Activated CD4-positive, alpha-beta T cell treated with anti-CD3 and anti-CD28 coated beads for 48 hours (primary cell): ENCODE data around the gene NADSYN1.
"Not testable (repeated sequence)": the region's sequence is repeated elsewhere in the genome, so short reads cannot be mapped to it uniquely, and the experiment has no call there.

Experiments used
- DNase-seq: peaks from one replicate; pipeline ENCODE4 v3.0.0-alpha.2; 2020

NADSYN1 gene

DNA sequence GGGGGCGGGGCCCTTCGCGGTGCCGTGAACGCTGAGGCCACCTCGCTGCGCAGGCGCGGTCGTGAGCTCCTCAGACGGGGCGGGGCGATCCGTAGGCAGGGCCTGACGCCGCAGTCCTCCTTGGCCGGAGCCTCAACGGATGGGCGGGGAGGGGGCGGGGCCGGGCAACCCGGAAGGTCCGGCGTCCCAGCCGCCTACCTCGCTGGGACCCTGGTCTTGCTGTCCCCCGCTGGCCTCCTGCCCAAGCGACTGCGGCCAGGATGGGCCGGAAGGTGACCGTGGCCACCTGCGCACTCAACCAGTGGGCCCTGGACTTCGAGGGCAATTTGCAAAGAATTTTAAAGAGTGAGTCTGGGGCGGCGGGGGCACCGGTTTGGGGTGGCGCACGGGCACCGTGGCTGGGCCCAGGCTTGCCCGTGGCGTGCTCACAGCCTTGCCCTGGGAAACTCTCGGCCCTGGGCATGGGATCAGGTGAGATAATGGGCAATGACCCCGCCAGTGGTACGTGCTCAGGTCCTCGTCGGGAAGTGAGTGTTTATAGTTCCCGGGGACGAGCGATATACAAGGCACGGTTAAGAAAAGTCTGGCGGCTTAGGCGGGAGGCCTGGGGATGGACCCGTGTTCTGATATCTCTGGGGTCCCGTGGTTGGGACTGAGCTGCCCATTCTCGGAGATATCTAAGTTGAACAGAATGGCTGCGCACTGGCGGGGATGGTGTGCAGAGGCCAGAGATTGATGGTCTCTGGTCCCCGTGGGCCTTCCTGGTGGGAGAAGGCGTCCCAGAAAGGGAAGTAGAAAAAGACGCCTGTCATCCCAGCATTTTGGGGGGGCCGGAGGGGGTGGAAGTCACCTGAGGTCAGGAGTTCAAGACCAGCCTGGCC, at the start of gene NADSYN1:
NADSYN1 (plus strand) TSS at position 167 of the 881 bp plus-strand sequence; CDS start at position 261, 94 bp downstream.
- peak; percentile 96 for DNase-seq

- DNase-seq, result no peak
Measured at GRCh38 chr11:71404209-71404608, 48.8 kb upstream of the NADSYN1 start.

GRCh38 chr11:71406681-71407080, 46.3 kb upstream of the NADSYN1 start:
- DNase-seq, result no peak

DNA sequence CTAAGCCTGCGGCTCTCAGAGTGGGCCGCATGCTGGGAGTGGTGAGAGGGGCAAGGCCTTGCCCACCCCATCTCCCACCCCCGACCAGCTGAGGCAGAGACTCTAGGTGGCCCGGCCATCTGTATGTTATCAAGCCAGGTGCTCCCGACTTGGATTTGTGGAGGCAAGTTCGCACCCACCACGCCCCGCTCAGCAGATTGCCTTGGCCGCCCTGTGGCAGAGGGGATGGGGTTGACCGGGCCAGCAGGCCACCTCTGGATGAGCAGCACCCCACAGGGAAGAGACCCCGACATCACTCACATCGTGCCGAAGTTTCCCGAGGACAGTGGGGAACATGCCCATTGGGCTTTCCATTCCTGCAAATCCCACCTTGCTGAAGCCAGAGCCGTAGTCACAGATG, 45.6 kb upstream of the NADSYN1 start:
- DNase-seq, result no peak

DNA sequence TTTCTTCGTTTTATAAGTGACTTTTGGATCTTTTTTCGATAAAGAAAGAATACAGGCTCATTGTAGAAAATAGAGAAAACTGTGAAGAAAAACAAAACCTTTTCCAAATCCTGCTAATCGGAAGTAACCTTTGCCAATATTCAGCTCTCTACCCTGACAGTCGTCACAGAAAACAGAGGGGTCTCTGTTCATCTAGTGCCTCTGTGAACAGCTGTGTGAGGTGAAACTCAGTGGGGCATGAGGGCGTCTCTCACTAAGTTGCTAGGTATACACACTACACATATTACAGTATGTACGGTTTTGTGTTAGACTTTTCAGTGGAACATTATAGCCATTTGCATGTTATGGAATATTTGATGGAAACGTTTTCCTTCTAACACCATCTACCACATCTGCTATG, 44.2 kb upstream of the NADSYN1 start:
- no peak for DNase-seq

GRCh38 chr11:71410363-71410966, 42.5 kb upstream of the NADSYN1 start:
- DNase-seq, result no peak

DNA sequence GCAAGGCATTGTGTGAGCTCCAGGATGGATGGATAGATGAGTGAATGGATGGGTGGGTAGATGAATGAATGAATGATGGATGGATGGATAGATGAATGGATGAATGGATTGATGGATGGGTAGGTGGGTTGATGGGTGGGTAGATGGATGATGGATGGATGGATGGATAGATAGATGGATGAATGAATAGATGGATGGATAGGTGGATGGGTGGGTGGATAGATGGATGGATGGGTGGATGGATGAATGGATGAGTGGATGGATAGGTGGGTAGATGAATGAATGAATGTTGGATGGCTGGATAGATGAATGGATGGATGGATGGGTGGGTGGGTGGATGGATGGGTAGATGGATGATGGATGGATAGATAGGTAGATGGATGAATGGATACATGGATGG, 38.4 kb upstream of the NADSYN1 start:
- no peak for DNase-seq

GRCh38 chr11:71418643-71419042, 34.4 kb upstream of the NADSYN1 start:
- DNase-seq, result peak; percentile 32

- peak; percentile 47 for DNase-seq
Measured at GRCh38 chr11:71420455-71421241, 32.4 kb upstream of the NADSYN1 start.

DNA sequence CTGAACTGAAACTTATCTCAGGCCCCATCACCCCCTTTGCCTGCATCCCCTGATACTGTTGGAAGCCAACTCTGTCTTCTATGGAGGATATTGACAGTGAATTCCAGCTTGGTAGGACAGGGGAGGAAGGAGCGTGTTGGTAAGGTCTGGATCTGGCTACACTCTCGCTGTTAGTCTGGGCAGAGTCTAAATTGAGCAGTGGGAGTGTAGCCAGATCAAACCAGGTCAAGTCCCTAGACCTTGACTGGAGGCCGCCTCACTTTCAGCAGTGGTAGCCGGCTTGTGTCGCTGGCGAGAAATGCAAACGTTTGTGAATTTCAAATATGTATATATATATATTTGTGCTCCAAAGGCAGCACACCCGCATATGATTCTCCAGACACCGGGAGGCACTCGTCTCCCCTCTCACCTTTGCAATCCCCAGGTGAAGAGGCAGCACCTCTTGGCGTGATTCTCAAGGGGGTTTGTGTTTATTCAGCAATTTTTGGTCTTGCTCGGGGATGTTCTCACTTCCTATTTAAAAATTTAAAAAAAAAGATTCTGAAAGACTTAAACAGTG, 31.5 kb upstream of the NADSYN1 start:
- no peak for DNase-seq

GRCh38 chr11:71422318-71422717, 30.7 kb upstream of the NADSYN1 start:
- not testable (repeated sequence) for DNase-seq

DNA sequence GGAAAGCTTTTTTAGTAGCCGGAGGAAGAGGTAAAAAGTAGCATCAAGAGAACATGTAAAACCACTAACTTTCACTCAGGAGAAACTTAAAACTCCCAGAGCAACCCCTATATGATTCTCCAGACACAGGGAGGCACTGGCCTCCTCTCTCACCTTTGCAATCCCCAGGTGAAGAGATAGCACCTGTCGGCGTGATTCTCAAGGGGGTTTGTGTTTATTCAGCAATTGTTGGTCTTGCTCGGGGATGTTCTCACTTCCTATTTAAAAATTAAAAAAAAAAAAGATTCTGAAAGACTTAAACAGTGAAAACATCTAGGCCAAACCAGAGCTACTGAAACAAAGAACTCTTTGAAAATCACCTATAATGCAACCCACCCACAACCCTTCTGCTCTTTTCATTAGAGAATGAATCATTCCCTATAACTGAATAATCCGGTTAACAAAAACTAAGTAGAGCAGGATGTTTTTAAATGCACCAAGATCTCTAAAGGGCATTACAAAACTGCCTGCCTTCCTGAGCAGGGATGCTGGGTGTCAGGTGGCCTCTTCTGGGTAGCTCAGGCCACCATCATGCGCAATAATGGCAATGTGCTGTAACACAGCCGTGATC, 29.7 kb upstream of the NADSYN1 start:
- no peak for DNase-seq

GRCh38 chr11:71425409-71425808, 27.6 kb upstream of the NADSYN1 start:
- no peak for DNase-seq

DNA sequence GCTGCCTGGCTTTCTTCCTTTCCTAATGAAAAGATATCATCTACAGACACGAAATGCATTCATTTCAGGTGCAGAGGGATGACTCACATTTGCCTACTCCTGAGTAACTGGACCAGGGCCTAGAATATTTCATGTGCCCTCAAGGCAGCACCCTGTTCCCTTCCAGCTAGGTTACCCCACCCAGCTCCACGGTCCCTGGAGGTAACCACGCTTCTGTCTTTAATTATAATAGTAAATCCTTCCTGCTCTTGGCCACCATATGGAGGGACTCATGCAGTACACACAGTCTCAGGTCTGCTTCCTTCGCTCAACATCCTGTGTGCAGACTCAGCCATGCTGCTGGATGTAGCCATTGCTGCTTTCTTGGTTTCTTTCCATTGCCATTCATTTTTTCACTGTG, 27.1 kb upstream of the NADSYN1 start:
- peak; percentile 13 for DNase-seq

DNA sequence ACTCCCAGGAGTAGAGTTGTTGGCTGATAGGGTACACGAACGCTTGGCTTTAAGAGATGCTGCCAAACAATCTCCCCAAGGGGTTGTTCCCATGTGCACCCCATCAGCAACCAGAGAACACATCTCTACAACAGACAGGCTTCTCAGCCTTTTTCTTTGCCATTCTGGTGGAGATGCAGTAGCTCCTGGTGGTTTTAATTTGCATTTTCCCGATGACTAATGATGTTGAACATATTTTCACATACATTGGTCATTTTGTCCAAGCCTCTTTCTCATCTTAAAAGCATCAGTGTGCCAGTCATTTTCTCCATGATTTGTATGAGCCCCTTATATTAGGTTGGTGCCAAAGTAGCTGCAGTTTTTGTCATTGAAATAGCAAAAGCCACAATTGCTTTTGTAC, 26.6 kb upstream of the NADSYN1 start:
- DNase-seq, result no peak

DNA sequence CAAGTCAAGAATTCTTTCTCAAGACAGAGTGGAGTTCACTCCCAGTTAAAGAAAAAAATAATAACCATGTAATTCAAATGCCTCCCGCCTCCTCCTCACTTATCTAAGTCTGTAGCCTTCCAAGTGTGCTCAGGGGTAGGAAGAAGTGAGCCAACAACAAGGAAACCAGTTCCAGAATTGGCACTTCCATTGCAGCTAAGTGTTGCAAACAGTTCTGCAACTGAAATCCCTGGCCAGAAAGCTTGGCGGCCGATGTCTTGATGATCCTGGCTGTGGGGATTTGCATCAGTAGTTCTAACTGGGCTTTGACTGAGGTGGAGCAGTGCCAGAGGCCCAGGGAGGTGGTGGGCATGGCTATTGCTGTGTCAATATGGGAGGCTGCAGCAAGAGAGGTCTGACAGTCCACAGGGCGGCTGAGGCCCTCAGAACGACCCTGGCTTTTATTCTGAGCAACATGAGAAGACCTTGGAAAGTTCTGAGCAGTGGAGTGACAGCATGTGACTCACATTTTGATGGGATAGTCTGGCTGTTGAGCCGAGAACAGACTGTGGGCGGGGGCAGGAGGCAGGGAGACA, 24.1 kb upstream of the NADSYN1 start:
- no peak for DNase-seq

DNA sequence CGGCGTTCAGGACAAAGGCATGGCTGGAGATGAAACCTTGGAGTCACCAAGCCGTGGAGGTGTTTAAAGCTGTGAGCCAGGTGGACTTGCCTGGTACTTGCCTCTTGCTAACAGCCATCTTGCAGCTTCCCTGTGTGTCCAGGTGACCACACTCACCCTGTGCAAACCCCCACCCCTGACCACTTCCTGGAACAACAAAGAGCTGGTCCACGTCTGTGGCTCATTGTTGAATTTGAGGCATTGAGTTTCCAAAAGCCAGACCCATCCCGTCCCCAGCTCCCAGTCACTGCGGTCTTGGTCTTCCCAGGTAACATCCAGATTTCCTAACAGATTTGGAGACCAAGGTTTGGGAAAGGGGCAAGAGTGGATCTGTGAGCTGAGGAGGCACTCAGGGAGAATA, 23.3 kb upstream of the NADSYN1 start:
- no peak for DNase-seq

GRCh38 chr11:71430166-71430565, 22.8 kb upstream of the NADSYN1 start:
- no peak for DNase-seq

GRCh38 chr11:71431271-71431670, 21.7 kb upstream of the NADSYN1 start:
- no peak for DNase-seq

- DNase-seq, result no peak
Measured at GRCh38 chr11:71432761-71433647, 20.0 kb upstream of the NADSYN1 start.
